DMS53 treated with DMSO at 0.1 percent for 48 hours (cell line): ENCODE results near the gene OAT.

Source experiments
- DNase-seq: peaks from one replicate; lab custom pipeline; 2025; ENCODE audit not compliant: unreplicated experiment; lab: John Stamatoyannopoulos, UW

OAT gene

GRCh38 chr10:124407456-124407855 is 11.3 kb downstream of the OAT start:
- no peak for DNase-seq

- DNase-seq, result peak; percentile 91
Observed at GRCh38 chr10:124403548-124403947, 15.2 kb downstream of the OAT start.

- no peak for DNase-seq
Observed at GRCh38 chr10:124402273-124402672, 16.4 kb downstream of the OAT start.

GRCh38 chr10:124401633-124402032 is 17.1 kb downstream of the OAT start:
- no peak for DNase-seq

GRCh38 chr10:124394583-124394982 is 24.1 kb downstream of the OAT start:
- no peak for DNase-seq

- no peak for DNase-seq
Observed at GRCh38 chr10:124392626-124393342, 25.9 kb downstream of the OAT start.

GRCh38 chr10:124390471-124391187 is 28.1 kb downstream of the OAT start:
- DNase-seq, result no peak

GRCh38 chr10:124389613-124390361 is 28.9 kb downstream of the OAT start:
- DNase-seq, result no peak

GRCh38 chr10:124388823-124389612 is 29.7 kb downstream of the OAT start:
- peak; percentile 60 for DNase-seq

GRCh38 chr10:124388476-124388822 is 30.3 kb downstream of the OAT start:
- DNase-seq, result no peak

- no peak for DNase-seq
Observed at GRCh38 chr10:124387078-124387874, 31.4 kb downstream of the OAT start.

- DNase-seq, result no peak
Observed at GRCh38 chr10:124386186-124387077, 32.3 kb downstream of the OAT start.

- no peak for DNase-seq
Observed at GRCh38 chr10:124385627-124386185, 33.0 kb downstream of the OAT start.

GRCh38 chr10:124384591-124385190 is 34.0 kb downstream of the OAT start:
- DNase-seq, result no peak

- no peak for DNase-seq
Observed at GRCh38 chr10:124384172-124384571, 34.6 kb downstream of the OAT start.

GRCh38 chr10:124383496-124383895 is 35.2 kb downstream of the OAT start:
- no peak for DNase-seq

GRCh38 chr10:124381011-124381611 is 37.6 kb downstream of the OAT start:
- peak; percentile 23 for DNase-seq
